GM21576 (cell line): ENCODE data around the gene RIMS1.

Experiments used
- ATAC-seq: cut with Tn5 transposase; IDR thresholded peaks from one replicate; pipeline ENCODE4 v1.9.1; 2021; ENCODE audit warnings: mild to moderate bottlenecking, moderate library complexity; ENCODE audit not compliant: unreplicated experiment

The RIMS1 gene

GRCh38 chr6:72080260-72080941 is 194.1 kb downstream of the RIMS1 start:
- no peak for ATAC-seq

- no peak for ATAC-seq
Observed at GRCh38 chr6:72081871-72082270, 195.5 kb downstream of the RIMS1 start.

- no peak for ATAC-seq
Observed at GRCh38 chr6:72083976-72084375, 197.6 kb downstream of the RIMS1 start.

- no peak for ATAC-seq
Observed at GRCh38 chr6:72084992-72085569, 198.7 kb downstream of the RIMS1 start.

GRCh38 chr6:72094506-72094905 is 208.2 kb downstream of the RIMS1 start:
- no peak for ATAC-seq

GRCh38 chr6:72102561-72102960 is 216.2 kb downstream of the RIMS1 start:
- no peak for ATAC-seq

GRCh38 chr6:72111611-72112010 is 225.3 kb downstream of the RIMS1 start:
- no peak for ATAC-seq

- ATAC-seq, result no peak
Observed at GRCh38 chr6:72130327-72130726, 244.0 kb downstream of the RIMS1 start.

GRCh38 chr6:72132427-72132826 is 246.1 kb downstream of the RIMS1 start:
- peak; percentile 50 for ATAC-seq

- ATAC-seq, result no peak
Observed at GRCh38 chr6:72132851-72133250, 246.5 kb downstream of the RIMS1 start.

GRCh38 chr6:72133324-72133723 is 247.0 kb downstream of the RIMS1 start:
- no peak for ATAC-seq

- no peak for ATAC-seq
Observed at GRCh38 chr6:72140795-72141194, 254.4 kb downstream of the RIMS1 start.

GRCh38 chr6:72149715-72150114 is 263.4 kb downstream of the RIMS1 start:
- no peak for ATAC-seq

- ATAC-seq, result no peak
Observed at GRCh38 chr6:72151742-72152141, 265.4 kb downstream of the RIMS1 start.

GRCh38 chr6:72175916-72176315 is 289.6 kb downstream of the RIMS1 start:
- ATAC-seq, result no peak

GRCh38 chr6:72182337-72183246 is 296.2 kb downstream of the RIMS1 start:
- peak; percentile 69 for ATAC-seq

GRCh38 chr6:72203983-72204382 is 317.6 kb downstream of the RIMS1 start:
- no peak for ATAC-seq

GRCh38 chr6:72205500-72205899 is 319.1 kb downstream of the RIMS1 start:
- ATAC-seq, result no peak

- no peak for ATAC-seq
Observed at GRCh38 chr6:72206606-72207005, 320.3 kb downstream of the RIMS1 start.

- no peak for ATAC-seq
Observed at GRCh38 chr6:72212686-72213085, 326.3 kb downstream of the RIMS1 start.

GRCh38 chr6:72213654-72214053 is 327.3 kb downstream of the RIMS1 start:
- no peak for ATAC-seq
